B cell (primary cell): Measurements from ENCODE around the gene TRMO. TPM values are rescaled to one million over a fixed set of nuclear protein-coding genes. Genes with fewer than 3 reads are reported as not detected.

ENCODE experiments used
- ATAC-seq: fragments of 200-7000 bp; cut with Tn5 transposase; one replicate; pipeline ENCODE4 v1.10.0; 2021; ENCODE audit warnings: low read depth, mild to moderate bottlenecking, moderate number of reproducible peaks, moderate library complexity
- CTCF ChIA-PET: fragments of 350-600 bp; sonication (Branson Sonifier 250); formaldehyde crosslinking; loops from one replicate; lab custom pipeline; 2021; ENCODE audit warnings: antibody characterized with exemption, inconsistent platforms; lab: Charles Lee
- POLR2A ChIA-PET: fragments of 350-600 bp; sonication (Branson Sonifier 250); formaldehyde crosslinking; loops from one replicate; lab custom pipeline; 2021; ENCODE audit warnings: antibody characterized with exemption; lab: Charles Lee
- DNase-seq: peaks from one replicate; pipeline ENCODE4 v3.0.0; 2013
- H2AFZ ChIP-seq: 2 replicates; pipeline ENCODE4 v1.6.1; 2012; ENCODE audit warnings: mild to moderate bottlenecking, low read depth, low read length; ENCODE audit not compliant: insufficient read depth, poor library complexity, severe bottlenecking
- H3K27ac ChIP-seq, 2 donors: 1 replicate in 1 of 2; 2 replicates in 1 of 2; pipeline ENCODE4 v1.5.1; 2012 to 2013; ENCODE audit warnings: low read length in 2 of 2, mild to moderate bottlenecking in 2 of 2, moderate library complexity in 1 of 2
- H3K27me3 ChIP-seq, 4 experiments: fragments of 200-600 bp in 1 of 4; sonication (generic) in 1 of 4; replicated peaks in 1 of 4; 1 replicate in 2 of 4; 2 replicates in 2 of 4; pipeline versions ENCODE4 v1.6.1 to v1.7.0; 2013 to 2016; ENCODE audit warnings: low read length in 3 of 4, mild to moderate bottlenecking in 2 of 4, mixed read lengths in 1 of 4, moderate library complexity in 1 of 4; ENCODE audit not compliant: insufficient read depth in 4 of 4, control insufficient read depth in 3 of 4; ENCODE audit errors: control extremely low read depth in 1 of 4
- H3K36me3 ChIP-seq, 2 experiments: replicated peaks in 1 of 2; 1 replicate in 1 of 2; 2 replicates in 1 of 2; pipeline versions ENCODE4 v1.6.1 to v1.7.1; 2013; ENCODE audit warnings: low read length in 1 of 2; ENCODE audit not compliant: insufficient read depth in 2 of 2, control insufficient read depth in 1 of 2; ENCODE audit errors: control extremely low read depth in 1 of 2, extremely low read depth in 1 of 2
- H3K4me1 ChIP-seq, 2 donors: fragments of 200-600 bp in 1 of 2; sonication (generic) in 1 of 2; 1 replicate in 1 of 2; 2 replicates in 1 of 2; pipeline versions ENCODE4 v1.5.1 to v1.6.1; 2013 to 2017; ENCODE audit warnings: low read length in 2 of 2; ENCODE audit not compliant: control insufficient read depth in 2 of 2, insufficient read depth in 2 of 2
- H3K4me2 ChIP-seq: replicated peaks from 2 replicates; pipeline ENCODE3; 2012; ENCODE audit warnings: mild to moderate bottlenecking, low read depth, low read length; ENCODE audit not compliant: poor library complexity, severe bottlenecking
- H3K4me3 ChIP-seq, 5 experiments: fragments of 200-600 bp in 1 of 5; sonication (generic) in 1 of 5; 1 replicate in 3 of 5; 2 replicates in 2 of 5; pipeline versions ENCODE4 v1.5.1 to v1.7.0; 2011 to 2016; ENCODE audit warnings: low read length in 4 of 5, mild to moderate bottlenecking in 4 of 5, low read depth in 2 of 5, control low read depth in 1 of 5, moderate library complexity in 1 of 5; ENCODE audit not compliant: insufficient read depth in 1 of 5; ENCODE audit errors: control extremely low read depth in 1 of 5, extremely low read depth in 1 of 5
- H3K79me2 ChIP-seq: fragments of 200-600 bp; sonication (generic); one replicate; pipeline ENCODE4 v1.6.0; 2016; ENCODE audit warnings: low read length; ENCODE audit not compliant: control insufficient read depth, insufficient read depth
- H3K9ac ChIP-seq: fragments of 200-600 bp; sonication (generic); 2 replicates; pipeline ENCODE4 v1.6.1; 2017; ENCODE audit warnings: mild to moderate bottlenecking, low read length, moderate library complexity
- H3K9me3 ChIP-seq, 3 donors: one replicate each; pipeline versions ENCODE4 v1.6.1 to v1.7.1; 2013; ENCODE audit warnings: low read length in 2 of 3; ENCODE audit not compliant: control insufficient read depth in 2 of 3, insufficient read depth in 1 of 3; ENCODE audit errors: control extremely low read depth in 1 of 3
- H4K20me1 ChIP-seq: 2 replicates; pipeline ENCODE4 v1.6.0; 2012; ENCODE audit warnings: mild to moderate bottlenecking, low read length; ENCODE audit not compliant: insufficient read depth, control insufficient read depth, poor library complexity, severe bottlenecking
- H3K27ac Mint-ChIP-seq: one replicate; pipeline ENCODE4 v1.8.0; 2021; ENCODE audit warnings: mixed read lengths
- H3K27me3 Mint-ChIP-seq: one replicate; pipeline ENCODE4 v1.8.0; 2021; ENCODE audit warnings: mixed read lengths
- H3K4me1 Mint-ChIP-seq: one replicate; pipeline ENCODE4 v1.8.0; 2021; ENCODE audit warnings: mixed read lengths
- H3K4me3 Mint-ChIP-seq: one replicate; pipeline ENCODE4 v1.8.0; 2021; ENCODE audit warnings: mixed read lengths
- H3K9me3 Mint-ChIP-seq: one replicate; pipeline ENCODE4 v1.8.0; 2022; ENCODE audit warnings: mixed read lengths; ENCODE audit not compliant: insufficient read depth
- CTCF ChIP-seq: fragments of 200-600 bp; IDR thresholded peaks from one replicate; pipeline ENCODE4 v1.8.0; 2022; ENCODE audit warnings: antibody characterized with exemption, mild to moderate bottlenecking
- EZH2 ChIP-seq: IDR thresholded peaks from 2 replicates; pipeline ENCODE4 v1.6.1; 2012; ENCODE audit warnings: borderline replicate concordance, low read depth, mild to moderate bottlenecking, moderate library complexity, low read length; ENCODE audit not compliant: insufficient read depth, poor library complexity, severe bottlenecking
- WGBS: methylation state at CpG from one replicate; pipeline ENCODE4 v1.1.5; 2013; ENCODE audit warnings: missing lambda C conversion rate; ENCODE audit not compliant: insufficient coverage; 5-methylcytosine and 5-hydroxymethylcytosine counted together
- intact Hi-C: fragments of 100-400 bp; cut with micrococcal nuclease; formaldehyde crosslinking; loops from one replicate; pipeline ENCODE4 v1.10.0; 2022
- polyA plus RNA-seq: library from polyadenylated mRNA; depleted of rRNA; stranded (reverse); fragments of >200 nt; gene quantifications from 2 replicates; pipeline ENCODE4 v1.2.3, GENCODE V29; 2012
- total RNA-seq, 2 donors: library from RNA; stranded (reverse); fragments of 120-200 nt in 1 of 2; gene quantifications; 1 replicate in 1 of 2; 2 replicates in 1 of 2; pipeline versions ENCODE4 v1.2.3 to v1.2.4, GENCODE V29; 2013 to 2022

Gene TRMO
- total and polyA plus RNA-seq, 2 donors (not counting 1 experiment from before 2014, with no cell fraction given), result 16.9 to 42.3 TPM

GRCh38 chr9:97918611-97919010 lies 3.7 kb downstream of the TRMO start:
- Histone ChIP-seq H3K4me2 (no peak overlapping the region), H3K79me2 (peaks cover 60% of the 10 kb centered on the region)
- POLR2A ChIA-PET, result interaction anchor here (0.8 kb wide), 1 partner anchor 147 kb away, joined by 4 read pairs; no protein-coding TSS in a partner anchor

GRCh38 chr9:97911970-97912369 lies 10.3 kb downstream of the TRMO start:
- H3K9ac ChIP-seq, result no peak overlapping the region
- POLR2A ChIA-PET, result no interaction called here
- H3K4me1 Mint-ChIP-seq, result peaks cover 28% of the 10 kb centered on the region
- WGBS, result no CpG with 5 or more reads among the region's 1 CpG
- H3K4me3 ChIP-seq, result no peak overlapping the region
- peaks cover 8 to 13% of the 10 kb centered on the region in 2 donors for H3K4me1 ChIP-seq
- no peaks in the 10 kb centered on the region for H3K27me3 ChIP-seq
- no peak overlapping the region for H2AFZ ChIP-seq
- no peak overlapping the region for H3K27ac ChIP-seq
- H3K9me3 Mint-ChIP-seq, result no peaks in the 10 kb centered on the region
- intact Hi-C loops, result no loop called here
- no peaks in the 10 kb centered on the region for H3K9me3 ChIP-seq
- DNase-seq (no peak), ATAC-seq (no peak)
- CTCF ChIA-PET, result interaction anchor here (0.7 to 4.5 kb wide), 2 partner anchors 9 to 12 kb away, joined by 3 to 31 read pairs; no protein-coding TSS in a partner anchor
- no peak overlapping the region for H3K4me3 Mint-ChIP-seq
- H3K27ac Mint-ChIP-seq, result no peak overlapping the region
- H3K4me2 ChIP-seq, result no peak overlapping the region
- peaks cover 23% of the 10 kb centered on the region for H3K79me2 ChIP-seq
- no peak for TF ChIP-seq EZH2
- TF ChIP-seq CTCF, result no peak
- H3K36me3 ChIP-seq, result peaks cover 2 to 73% of the 10 kb centered on the region in 2 experiments
- no peaks in the 10 kb centered on the region for H3K27me3 Mint-ChIP-seq
- H4K20me1 ChIP-seq, result no peaks in the 10 kb centered on the region

More at GRCh38 chr9:97918611-97919010, 3.7 kb downstream of the TRMO start:
- ATAC-seq, result no peak
- Mint-ChIP-seq H3K9me3 (no peaks in the 10 kb centered on the region), H3K4me1 (peaks cover 46% of the 10 kb centered on the region), H3K27ac (no peak overlapping the region), H3K27me3 (no peaks in the 10 kb centered on the region), H3K4me3 (no peak overlapping the region)
- Histone ChIP-seq H3K27ac (no peak overlapping the region), H3K36me3 (peaks cover 0 to 19% of the 10 kb centered on the region in 2 experiments), H3K27me3 (no peaks in the 10 kb centered on the region), H3K4me3 (no peak overlapping the region), H2AFZ (no peak overlapping the region), H3K9ac (no peak overlapping the region), H3K4me1 (peaks cover 18 to 25% of the 10 kb centered on the region in 2 donors), H4K20me1 (no peaks in the 10 kb centered on the region), H3K9me3 (no peaks in the 10 kb centered on the region)
- no CpG with 5 or more reads among the region's 4 CpGs for WGBS
- intact Hi-C loops, result no loop called here
- CTCF ChIA-PET, result no interaction called here
- no peak for DNase-seq
- no peak for TF ChIP-seq EZH2
- no peak for TF ChIP-seq CTCF
